Measurements from ENCODE around the gene FAM149A. TPM values are rescaled to one million over a fixed set of nuclear protein-coding genes. Genes with fewer than 3 reads are reported as not detected.

FAM149A gene
- polyA plus RNA-seq, 1 donor = 11.8 TPM

Other genes starting within 250 kb of the FAM149A start
- 2.9 TPM for gene TLR3, start 35.5 kb upstream of the FAM149A start, polyA plus RNA-seq
- 48.4 TPM for gene CYP4V2, start 86.9 kb downstream of the FAM149A start, polyA plus RNA-seq
- 2.8 TPM for gene KLKB1, start 122.8 kb downstream of the FAM149A start, polyA plus RNA-seq
- gene F11, start 161.5 kb downstream of the FAM149A start, polyA plus RNA-seq = 1.1 TPM